SK-MEL-5 (cell line): Measurements from ENCODE around the gene KCNK7. TPM values are rescaled to one million over a fixed set of nuclear protein-coding genes. Genes with fewer than 3 reads are reported as not detected.

Experiments
- DNase-seq: peaks from one replicate; pipeline ENCODE4 v3.0.0-alpha.2; 2016; ENCODE audit warnings: low read depth, low spot score
- in situ Hi-C: cut with HindIII; loops from 2 replicates; pipeline ENCODE4 v1.10.0; 2016; ENCODE audit warnings: low sequenced_read_pairs, high pct_unique_total_duplicates, low pct_unique_long_range_greater_than_20kb
- total RNA-seq: library from RNA; depleted of rRNA; stranded (reverse); fragments of >200 nt; shearing (Covaris generic); gene quantifications from 2 replicates; pipeline ENCODE4 v1.2.3, GENCODE V29; 2014

KCNK7 gene
- total RNA-seq, 1 experiment from 2014 or later: not detected

- DNase-seq: no peak
- in situ Hi-C loops: no loop called here
Measured at GRCh38 chr11:65633390-65634108, 37.9 kb upstream of the KCNK7 start.

GRCh38 chr11:65630215-65630614 is 34.6 kb upstream of the KCNK7 start:
- DNase-seq: no peak
- in situ Hi-C loops: no loop called here

DNA sequence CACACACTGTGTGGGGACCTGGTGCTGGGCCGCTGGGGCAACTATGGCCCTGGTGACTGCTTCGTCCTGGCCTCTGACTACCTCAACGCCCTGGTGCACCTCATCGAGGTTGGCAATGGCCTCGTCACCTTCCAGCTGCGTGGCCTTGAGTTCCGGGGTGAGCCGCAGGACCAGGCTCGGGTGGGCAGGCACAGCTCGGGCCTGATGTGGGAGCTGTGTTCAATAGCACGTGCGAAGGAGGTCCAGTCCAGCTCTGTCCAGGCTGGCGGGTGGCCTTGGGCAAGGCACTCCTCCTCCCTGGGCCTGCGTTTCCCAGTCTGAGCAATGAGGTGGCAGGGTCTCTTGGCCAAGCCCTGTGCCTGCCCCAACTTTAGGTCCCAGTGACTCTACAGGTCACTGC is 34.0 kb upstream of the KCNK7 start:
- in situ Hi-C loops: no loop called here
- DNase-seq: no peak

DNA sequence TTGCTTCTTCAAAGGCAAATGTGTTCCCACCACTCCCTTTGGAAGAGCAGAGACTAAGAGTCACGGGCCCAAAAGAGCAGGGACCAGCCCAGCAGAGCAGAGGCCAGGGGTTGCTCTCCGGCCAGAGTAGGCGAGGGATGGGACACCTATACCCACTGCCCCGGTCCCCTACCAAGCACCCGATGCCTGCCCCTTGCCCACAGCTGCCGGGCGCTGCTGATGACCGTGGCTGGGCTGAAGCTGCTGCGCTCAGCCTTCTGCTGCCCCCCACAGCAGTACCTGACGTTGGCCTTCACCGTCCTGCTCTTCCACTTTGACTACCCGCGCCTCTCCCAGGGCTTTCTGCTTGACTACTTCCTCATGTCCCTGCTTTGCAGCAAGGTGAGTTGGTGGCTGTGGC is 31.6 kb upstream of the KCNK7 start:
- in situ Hi-C loops: no loop called here
- no peak for DNase-seq

DNA sequence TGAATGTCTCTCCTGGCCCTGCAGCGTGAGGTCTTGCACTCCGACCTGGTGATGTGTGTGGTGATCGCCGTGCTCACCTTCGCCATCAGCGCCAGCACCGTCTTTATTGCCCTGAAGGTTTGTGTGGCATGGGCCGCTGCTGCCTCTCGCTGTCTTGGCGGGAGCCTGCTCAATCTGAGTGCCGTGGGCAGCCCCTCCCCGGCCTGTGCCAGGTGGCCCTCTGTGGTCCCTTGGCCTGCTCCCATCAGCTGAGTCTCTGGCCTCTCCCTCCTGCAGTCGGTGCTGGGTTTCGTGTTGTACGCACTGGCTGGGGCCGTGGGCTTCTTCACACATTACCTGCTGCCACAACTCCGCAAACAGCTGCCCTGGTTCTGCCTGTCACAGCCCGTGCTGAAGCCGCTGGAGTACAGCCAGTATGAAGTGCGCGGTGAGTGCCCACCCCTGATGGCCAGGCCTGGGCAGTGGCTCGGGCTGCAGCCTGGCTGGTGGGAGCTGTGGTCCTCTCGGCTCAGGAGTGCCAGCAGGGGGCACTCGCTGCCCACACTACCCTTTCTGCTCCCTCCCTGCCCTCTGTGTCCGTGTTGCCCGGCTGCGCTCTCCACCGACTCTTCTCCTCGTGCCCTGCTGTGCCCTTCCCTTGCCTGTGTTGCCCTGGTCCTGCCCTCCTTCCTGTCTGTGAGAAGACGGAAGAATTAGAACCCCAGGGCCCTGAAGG is 30.2 kb upstream of the KCNK7 start:
- peak; percentile 68 for DNase-seq

DNA sequence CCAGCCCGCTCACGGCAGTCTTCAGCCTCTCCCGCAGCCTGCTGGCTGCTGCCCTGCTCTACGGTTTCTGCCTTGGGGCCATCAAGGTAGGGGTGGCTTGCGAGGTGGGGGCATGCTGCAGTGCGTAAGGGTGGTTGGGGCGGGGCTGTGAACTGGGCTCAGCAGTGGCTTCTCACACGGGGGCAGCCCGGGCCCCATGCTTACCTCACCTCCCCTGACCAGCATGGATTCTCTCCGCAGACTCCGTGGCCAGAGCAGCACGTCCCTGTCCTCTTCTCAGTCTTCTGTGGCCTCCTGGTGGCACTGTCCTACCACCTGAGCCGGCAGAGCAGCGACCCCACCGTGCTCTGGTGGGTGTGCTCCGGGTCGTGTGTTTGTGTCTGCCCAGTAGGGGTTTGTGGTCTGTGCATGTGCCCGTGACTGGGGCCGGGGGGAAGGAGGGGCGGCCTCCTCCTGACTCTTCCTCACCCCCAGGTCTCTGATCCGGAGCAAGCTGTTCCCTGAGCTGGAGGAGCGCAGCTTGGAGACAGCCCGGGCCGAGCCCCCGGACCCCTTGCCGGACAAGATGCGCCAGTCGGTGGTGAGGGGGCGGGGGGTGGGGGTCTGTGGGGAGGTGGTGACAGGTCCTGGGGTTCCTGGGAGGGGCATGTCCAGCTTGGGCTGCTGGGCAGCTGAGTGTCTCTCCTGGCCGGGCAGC is 29.5 kb upstream of the KCNK7 start:
- DNase-seq: no peak
- in situ Hi-C loops: no loop called here

More for the DNA sequence above, 30.2 kb upstream of the KCNK7 start:
- in situ Hi-C loops: no loop called here

GRCh38 chr11:65623852-65624616 is 28.4 kb upstream of the KCNK7 start:
- in situ Hi-C loops: no loop called here
- DNase-seq: no peak

GRCh38 chr11:65623177-65623576 is 27.6 kb upstream of the KCNK7 start:
- in situ Hi-C loops: no loop called here
- no peak for DNase-seq

GRCh38 chr11:65622011-65622410 is 26.4 kb upstream of the KCNK7 start:
- no peak for DNase-seq
- in situ Hi-C loops: no loop called here

GRCh38 chr11:65621460-65621859 is 25.9 kb upstream of the KCNK7 start:
- in situ Hi-C loops: no loop called here
- DNase-seq: no peak

DNA sequence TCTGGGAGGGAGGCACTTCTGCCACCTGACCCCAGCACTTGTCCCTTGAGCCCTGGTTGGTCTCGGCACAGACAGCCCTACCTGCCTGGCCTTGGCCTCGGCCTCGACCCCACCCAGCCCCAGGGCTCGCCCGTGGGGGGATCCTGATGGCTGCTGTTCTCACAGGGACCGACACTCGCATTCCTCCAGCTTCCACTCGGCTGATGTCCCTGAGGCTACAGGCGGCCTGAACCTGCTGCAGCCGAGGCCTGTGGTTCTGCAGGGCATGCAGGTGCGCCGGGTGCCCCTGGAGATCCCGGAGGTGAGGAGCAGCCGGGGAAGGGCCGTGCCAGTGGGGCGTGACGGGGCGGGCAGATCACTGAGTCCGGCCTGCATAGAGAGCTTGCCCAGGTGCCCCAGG is 25.1 kb upstream of the KCNK7 start:
- DNase-seq: no peak
- in situ Hi-C loops: no loop called here

DNA sequence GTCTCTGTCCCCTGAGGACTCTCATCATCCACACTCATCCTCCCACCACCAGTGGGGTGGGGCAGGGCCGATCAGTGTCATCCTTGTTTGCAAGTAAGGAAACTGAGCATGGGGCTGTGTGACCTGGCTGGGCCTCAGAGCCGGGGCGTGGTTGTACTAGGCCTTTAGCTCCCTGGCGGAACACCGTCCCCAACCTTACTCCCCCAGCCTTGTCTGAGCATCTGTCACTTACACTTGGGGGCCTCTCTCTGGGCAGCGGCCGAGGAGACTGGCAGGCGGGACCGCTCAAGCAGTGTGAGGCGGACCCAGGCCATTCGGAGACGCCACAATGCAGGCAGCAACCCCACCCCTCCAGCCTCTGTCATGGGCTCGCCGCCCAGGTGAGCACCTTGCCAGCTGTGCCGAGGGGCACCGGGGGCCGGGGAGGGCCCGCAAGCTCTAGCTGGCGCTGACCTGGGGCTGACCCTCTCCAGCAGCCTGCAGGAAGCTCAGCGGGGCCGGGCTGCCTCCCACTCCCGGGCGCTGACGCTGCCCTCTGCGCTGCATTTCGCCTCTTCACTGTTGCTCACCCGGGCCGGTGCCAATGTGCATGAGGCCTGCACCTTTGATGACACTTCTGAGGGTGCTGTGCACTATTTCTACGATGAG is 23.8 kb upstream of the KCNK7 start:
- DNase-seq: no peak
- in situ Hi-C loops: no loop called here

- in situ Hi-C loops: no loop called here
- no peak for DNase-seq
Measured at GRCh38 chr11:65618763-65619162, 23.2 kb upstream of the KCNK7 start.

GRCh38 chr11:65617990-65618751 is 22.6 kb upstream of the KCNK7 start:
- in situ Hi-C loops: no loop called here
- DNase-seq: no peak

DNA sequence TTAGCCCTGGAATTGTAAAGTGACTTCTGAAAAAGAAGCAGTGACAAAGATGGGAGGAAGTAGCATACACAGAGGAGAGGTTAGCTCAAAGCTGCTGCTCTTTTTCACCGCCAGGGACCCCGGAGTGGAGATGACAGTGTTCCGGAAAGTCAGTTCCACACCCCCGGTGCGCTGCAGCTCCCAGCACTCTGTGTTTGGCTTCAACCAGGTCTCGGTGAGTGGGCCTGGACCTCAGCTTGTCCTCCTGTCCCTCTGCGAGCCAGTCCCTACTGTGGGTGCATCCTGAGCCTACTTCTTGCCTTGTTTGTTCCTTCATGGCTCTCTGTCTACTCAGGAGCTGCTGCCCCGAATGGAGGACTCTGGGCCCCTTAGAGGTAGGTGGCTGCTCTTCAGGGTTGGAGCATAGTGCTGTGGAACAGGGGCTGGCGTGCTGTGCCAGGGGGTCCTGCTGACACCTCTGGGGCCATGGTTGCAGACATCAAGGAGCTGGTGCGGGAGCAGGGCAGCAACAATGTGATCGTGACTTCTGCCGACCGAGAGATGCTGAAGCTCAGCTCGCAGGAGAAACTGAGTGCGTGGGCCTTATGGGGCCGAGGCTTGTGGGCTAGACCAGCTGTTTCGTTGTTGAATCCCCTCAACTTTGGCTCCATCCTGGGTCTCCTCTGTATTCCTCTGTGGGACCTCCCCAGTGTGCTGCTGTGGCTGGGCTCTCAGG is 21.7 kb upstream of the KCNK7 start:
- in situ Hi-C loops: no loop called here
- no peak for DNase-seq

DNA sequence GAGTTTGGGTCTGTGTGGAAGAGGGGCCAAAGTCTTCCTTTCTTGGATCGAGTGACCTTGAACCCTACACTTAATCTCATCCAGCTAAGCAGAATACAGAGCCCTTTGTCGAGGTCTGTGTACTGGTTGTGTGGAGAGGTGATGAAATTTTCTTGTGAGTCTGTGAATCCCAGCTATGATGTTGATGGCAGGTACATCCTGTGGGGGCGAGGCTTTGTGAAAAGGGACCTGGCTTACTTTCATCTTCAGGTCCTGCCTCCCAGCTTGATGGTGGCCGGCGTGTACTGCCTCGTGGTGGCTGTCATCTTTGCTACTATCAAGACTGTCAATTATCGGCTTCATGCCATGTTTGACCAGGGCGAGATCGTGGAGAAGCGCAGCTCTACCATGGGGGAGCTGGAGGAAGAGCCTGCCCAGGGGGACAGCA is 21.0 kb upstream of the KCNK7 start:
- no peak for DNase-seq
- in situ Hi-C loops: no loop called here
